Skeletal muscle tissue (tissue), 4 donors: ENCODE measurements around the gene TMC8. TPM values are rescaled to one million over a fixed set of nuclear protein-coding genes. Genes with fewer than 3 reads are reported as not detected.

Source experiments
- H3K27ac ChIP-seq: one replicate; pipeline ENCODE4 v1.7.0; 2013; ENCODE audit warnings: mild to moderate bottlenecking, low read depth, low read length, inconsistent platforms
- H3K27me3 ChIP-seq, 3 donors: one replicate each; pipeline ENCODE4 v1.7.0; 2013; ENCODE audit warnings: low read length in 3 of 3; ENCODE audit not compliant: control insufficient read depth in 3 of 3, insufficient read depth in 3 of 3
- H3K36me3 ChIP-seq, 3 donors: one replicate each; pipeline ENCODE4 v1.7.0; 2013; ENCODE audit warnings: low read length in 3 of 3; ENCODE audit not compliant: control insufficient read depth in 3 of 3, insufficient read depth in 3 of 3
- H3K4me1 ChIP-seq, 3 donors: one replicate each; pipeline ENCODE4 v1.7.0; 2013; ENCODE audit warnings: low read length in 3 of 3, mild to moderate bottlenecking in 3 of 3; ENCODE audit not compliant: control insufficient read depth in 3 of 3, insufficient read depth in 3 of 3
- H3K4me3 ChIP-seq, 3 donors: one replicate each; pipeline ENCODE4 v1.7.0; 2013; ENCODE audit warnings: low read length in 3 of 3
- H3K9ac ChIP-seq, 3 donors: one replicate each; pipeline ENCODE4 v1.7.0; 2013; ENCODE audit warnings: low read length in 3 of 3, mild to moderate bottlenecking in 3 of 3, moderate library complexity in 2 of 3, low read depth in 1 of 3
- H3K9me3 ChIP-seq, 3 donors: one replicate each; pipeline ENCODE4 v1.7.0; 2013; ENCODE audit warnings: low read length in 3 of 3; ENCODE audit not compliant: control insufficient read depth in 3 of 3
- total RNA-seq: library from RNA; depleted of rRNA; stranded (reverse); fragments of >200 nt; gene quantifications from one replicate; pipeline ENCODE4 v1.2.3, GENCODE V29; 2014
- donor health status: Osteomylitis.

The TMC8 gene
- total RNA-seq, 1 donor from 2014 or later = 7.8 TPM

DNA sequence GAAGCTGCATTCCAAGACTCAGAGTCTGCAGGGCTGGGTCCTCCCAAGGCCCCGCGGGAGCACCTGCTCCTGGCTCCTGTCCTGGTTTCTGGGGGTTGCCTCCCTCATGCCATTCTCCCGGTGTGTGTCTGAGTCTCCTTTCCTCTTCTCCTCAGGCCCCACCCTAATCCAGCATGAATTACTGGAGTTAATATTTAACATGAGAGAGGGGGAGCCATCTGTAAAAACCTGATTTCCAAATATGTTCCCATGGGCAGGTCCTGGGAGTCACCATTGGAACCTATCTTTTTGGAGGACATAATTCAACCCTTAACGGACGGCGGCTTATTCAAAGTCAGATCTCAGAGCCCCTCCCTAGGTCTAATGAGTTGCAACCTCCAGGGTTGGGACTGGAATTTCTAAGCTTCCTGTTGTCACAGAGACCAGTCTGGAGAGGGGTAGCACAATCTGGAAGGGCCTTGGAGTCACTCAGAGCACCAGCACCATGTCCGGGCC lies 21.0 kb downstream of the TMC8 start:
- Histone ChIP-seq H3K4me1 (peaks cover 0 to 3% (median 0%) of the 10 kb centered on the region in 3 donors), H3K9ac (no peak overlapping the region), H3K27me3 (peaks cover 0 to 2% (median 0%) of the 10 kb centered on the region in 3 donors), H3K9me3 (no peaks in the 10 kb centered on the region), H3K36me3 (no peaks in the 10 kb centered on the region), H3K4me3 (no peak overlapping the region), H3K27ac (no peak overlapping the region)

DNA sequence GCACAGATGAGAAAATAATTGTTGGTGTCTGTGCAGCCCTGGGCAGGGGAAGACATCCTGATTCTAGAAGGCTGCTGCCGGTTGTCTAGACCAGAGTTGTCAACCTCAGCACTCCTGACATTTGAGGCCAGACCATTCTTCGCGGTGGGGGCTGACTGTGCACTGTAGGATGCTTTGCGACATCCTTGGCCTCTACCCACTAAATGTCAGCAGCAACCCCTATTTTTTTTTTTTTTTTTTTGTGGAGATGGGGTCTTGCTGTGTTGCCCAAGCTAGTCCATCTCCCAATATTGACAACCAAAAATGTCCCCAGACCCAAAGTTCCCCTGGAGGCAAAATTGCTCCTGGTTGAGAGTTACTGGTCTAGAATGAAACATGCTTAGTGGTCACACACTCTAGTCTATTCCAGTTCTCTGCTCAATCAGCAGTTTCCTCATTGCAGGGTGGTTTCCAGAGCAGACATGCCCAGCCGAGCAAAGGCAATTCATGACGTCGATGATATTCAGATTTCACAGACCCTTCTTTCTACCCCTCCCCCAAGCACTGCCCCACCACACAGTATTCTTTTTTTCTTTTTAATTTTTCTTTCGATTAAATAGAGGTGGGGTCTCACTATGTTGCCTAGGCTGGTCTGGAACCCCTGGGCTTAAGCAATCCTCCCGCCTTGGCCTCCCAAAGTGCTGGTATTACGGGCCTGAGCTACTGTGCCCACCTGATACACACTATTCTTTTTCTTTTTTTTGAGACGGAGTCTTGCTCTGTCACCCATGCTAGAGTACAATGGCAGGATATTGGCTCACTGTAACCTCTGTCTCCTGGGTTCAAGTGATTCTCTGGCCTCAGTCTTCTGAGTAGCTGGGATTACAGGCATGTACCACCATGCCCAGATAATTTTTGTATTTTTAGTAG lies 24.6 kb downstream of the TMC8 start:
- no peak overlapping the region for H3K9ac ChIP-seq
- H3K27me3 ChIP-seq = no peaks in the 10 kb centered on the region
- H3K4me1 ChIP-seq = no peaks in the 10 kb centered on the region
- H3K9me3 ChIP-seq = no peaks in the 10 kb centered on the region
- no peak overlapping the region for H3K27ac ChIP-seq
- no peak overlapping the region for H3K4me3 ChIP-seq
- no peaks in the 10 kb centered on the region for H3K36me3 ChIP-seq

DNA sequence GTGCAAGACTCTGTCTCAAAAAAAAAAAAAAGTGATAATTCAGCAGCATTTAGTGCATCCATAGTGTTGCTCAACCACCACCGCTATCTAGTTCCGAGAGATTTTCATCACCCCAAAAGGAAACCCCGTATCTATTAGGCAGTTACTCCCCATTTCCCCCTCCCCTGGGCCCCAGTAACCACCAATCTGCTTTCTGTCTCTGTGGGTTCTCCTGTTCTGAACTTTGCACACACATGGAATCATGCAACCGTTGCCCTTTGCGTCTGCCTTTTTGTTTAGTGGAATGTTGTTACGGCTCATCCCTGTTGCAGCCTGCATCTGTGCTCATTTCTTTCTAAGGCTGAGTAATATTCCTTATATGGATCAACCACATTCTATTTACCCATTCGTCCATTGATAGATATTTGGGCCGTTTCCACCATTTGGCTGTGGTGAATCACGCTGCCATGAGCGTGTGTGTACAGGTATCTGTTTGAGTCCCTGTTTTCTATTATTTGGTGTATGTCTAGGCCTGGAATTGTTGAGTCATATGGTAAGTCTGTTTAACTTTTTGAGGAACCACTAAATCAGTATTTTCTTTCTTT lies 29.1 kb downstream of the TMC8 start:
- Histone ChIP-seq H3K4me1 (no peaks in the 10 kb centered on the region), H3K9me3 (no peaks in the 10 kb centered on the region), H3K27me3 (no peaks in the 10 kb centered on the region), H3K36me3 (no peaks in the 10 kb centered on the region), H3K4me3 (no peak overlapping the region), H3K9ac (no peak overlapping the region), H3K27ac (no peak overlapping the region)

DNA sequence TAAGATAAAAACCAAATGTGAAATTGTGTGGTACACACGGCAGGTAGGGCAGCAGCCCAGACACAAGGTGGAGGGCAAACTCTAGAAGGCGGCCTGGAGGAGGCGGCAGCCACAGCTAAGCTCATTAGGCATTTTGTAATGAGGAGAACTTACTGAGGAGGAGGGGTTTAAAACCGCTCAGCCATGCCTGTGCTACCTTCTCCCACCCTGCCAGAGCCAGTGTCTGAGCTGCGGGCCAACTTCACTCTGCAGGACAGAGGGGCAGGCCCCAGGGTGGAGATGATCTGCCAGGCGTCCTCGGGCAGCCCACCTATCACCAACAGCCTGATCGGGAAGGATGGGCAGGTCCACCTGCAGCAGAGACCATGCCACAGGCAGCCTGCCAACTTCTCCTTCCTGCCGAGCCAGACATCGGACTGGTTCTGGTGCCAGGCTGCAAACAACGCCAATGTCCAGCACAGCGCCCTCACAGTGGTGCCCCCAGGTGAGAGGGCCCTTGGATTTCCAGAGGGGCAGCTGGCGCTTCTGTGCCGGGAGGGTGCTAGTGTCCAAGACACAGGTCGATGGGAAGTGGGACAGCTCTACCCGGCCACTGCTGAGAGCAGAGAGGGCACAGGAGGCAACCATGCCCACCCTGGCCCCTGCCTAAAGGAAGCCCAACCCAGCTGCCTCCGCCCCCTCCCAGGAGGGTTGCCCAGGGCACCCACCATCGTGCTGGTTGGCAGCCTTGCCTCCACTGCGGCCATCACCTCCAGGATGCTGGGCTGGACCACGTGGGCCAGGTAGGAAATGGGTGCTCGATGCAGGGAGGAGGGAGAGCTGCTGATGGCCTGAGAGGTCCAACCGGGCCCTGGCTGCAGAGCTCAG lies 33.5 kb downstream of the TMC8 start:
- Histone ChIP-seq H3K9ac (no peak overlapping the region), H3K4me3 (no peak overlapping the region), H3K36me3 (no peaks in the 10 kb centered on the region)

DNA sequence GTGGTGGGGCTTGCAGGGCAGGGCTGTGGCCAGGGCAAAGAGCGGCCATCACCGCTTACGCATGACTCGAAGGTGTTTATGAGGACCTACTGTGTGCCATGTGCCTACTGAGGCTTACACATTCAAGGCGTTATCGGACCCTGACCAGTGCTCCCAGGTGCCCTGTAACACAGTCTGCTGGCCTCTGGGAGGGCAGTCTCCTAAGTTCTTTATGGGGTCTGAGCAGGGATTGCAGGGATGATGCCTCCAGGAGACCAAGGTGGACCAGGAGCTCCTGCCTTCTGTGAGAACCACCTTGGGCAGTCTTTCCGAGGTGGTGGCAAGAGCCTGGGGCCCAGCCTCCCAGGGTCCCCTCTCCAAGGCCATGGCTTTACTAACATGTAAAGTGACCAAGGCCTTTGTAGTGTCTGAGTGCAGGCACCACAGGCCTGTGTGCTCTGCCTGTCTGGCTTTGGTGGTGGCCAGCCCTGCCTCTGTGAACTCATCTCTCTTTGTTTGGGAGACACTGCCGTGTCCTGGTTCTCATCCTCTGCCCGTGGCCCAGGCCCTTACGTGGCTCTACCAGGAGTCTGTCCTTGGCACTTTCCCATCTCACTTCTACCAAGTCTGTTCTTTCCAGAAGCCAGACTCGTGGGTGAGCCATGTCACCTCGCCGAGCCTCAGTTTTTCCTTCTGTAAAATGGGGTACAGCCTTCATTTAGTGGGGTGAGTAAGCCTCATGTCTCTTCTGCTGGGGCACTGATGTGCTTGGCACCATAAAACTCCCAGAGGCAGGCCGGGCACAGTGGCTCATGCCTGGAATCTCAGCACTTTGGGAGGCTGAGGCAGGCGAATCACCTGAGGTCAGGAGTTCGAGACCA lies 34.4 kb downstream of the TMC8 start:
- H3K27me3 ChIP-seq = no peaks in the 10 kb centered on the region
- peaks cover 12 to 16% (median 13%) of the 10 kb centered on the region in 3 donors for H3K4me1 ChIP-seq
- H3K9ac ChIP-seq = no peak overlapping the region
- no peaks in the 10 kb centered on the region for H3K9me3 ChIP-seq
- H3K27ac ChIP-seq = no peak overlapping the region
- no peak overlapping the region for H3K4me3 ChIP-seq
- no peaks in the 10 kb centered on the region for H3K36me3 ChIP-seq

More for the DNA sequence above, 33.5 kb downstream of the TMC8 start:
- no peaks in the 10 kb centered on the region for H3K9me3 ChIP-seq
- H3K4me1 ChIP-seq = peaks cover 4 to 7% (median 4%) of the 10 kb centered on the region in 3 donors
- no peaks in the 10 kb centered on the region for H3K27me3 ChIP-seq
- no peak overlapping the region for H3K27ac ChIP-seq

DNA sequence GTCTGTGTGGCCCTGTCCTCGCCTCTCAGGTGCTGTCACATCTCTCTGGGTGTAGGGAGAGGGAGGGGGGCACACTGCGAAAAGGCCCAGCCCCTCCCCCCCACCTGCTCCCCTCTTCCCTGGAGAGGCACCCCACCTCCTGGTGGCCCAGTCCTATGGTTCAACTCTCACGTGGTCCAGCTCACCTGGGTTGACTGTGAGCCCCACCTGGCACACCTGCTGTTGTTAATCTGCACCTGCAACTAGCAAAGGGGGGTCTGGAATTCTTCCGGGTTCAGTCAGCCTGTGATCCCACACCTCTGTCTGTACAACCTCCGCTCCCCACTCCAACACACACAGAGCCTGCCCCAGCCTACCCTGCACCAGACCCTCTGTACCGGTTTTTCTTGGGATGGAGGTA lies 35.8 kb downstream of the TMC8 start:
- Histone ChIP-seq H3K4me1 (peaks cover 20 to 30% (median 25%) of the 10 kb centered on the region in 3 donors), H3K27ac (no peak overlapping the region), H3K9ac (no peak overlapping the region), H3K9me3 (no peaks in the 10 kb centered on the region), H3K27me3 (no peaks in the 10 kb centered on the region), H3K36me3 (peaks cover 7 to 8% (median 8%) of the 10 kb centered on the region in 3 donors), H3K4me3 (no peak overlapping the region)

DNA sequence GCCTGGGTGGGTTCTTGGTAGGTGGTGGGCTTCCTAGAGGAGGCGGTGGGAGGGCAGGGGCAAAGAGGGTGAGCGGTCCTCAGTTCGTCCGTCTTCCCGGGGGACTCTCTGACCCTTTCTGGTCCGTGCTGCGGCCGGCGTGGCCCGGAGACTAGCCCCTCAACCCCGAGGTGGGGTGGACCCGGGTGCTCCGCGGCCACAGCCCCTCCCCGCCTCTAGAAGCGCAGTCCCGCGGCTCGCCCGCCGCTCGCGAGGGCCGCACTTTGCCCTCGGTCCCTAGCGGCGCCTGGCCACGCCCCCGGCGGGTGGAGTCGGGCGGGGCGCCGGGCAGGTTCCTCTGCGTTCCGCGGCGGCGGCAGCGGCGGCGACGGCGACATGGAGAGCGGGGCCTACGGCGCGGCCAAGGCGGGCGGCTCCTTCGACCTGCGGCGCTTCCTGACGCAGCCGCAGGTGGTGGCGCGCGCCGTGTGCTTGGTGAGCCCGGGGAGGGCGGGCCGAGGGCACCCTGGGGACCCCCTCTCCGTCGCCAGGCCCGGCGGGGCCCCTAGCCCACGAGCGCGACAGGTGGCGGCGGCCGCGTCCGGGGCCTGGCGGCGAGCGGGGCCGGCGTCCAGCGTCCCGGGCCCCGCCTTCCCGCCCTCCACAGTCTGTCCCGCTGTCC lies 37.8 kb downstream of the TMC8 start, which contains the start of gene SYNGR2:
Gene SYNGR2 (plus strand): TSS at position 340 of the 661 bp plus-strand sequence. CDS start 36 bp downstream, at position 376.
- peaks cover 39 to 50% (median 44%) of the 10 kb centered on the region in 3 donors for H3K4me1 ChIP-seq
- H3K27me3 ChIP-seq = no peaks in the 10 kb centered on the region
- H3K9me3 ChIP-seq = no peaks in the 10 kb centered on the region
- H3K9ac ChIP-seq = peak within 1 kb of the TSS; percentile 69 to 88 (median 86)
- H3K27ac ChIP-seq = peak within 1 kb of the TSS; percentile 90
- H3K36me3 ChIP-seq = peaks cover 11 to 14% (median 12%) of the 10 kb centered on the region in 3 donors
- H3K4me3 ChIP-seq = peak within 1 kb of the TSS; percentile 68 to 86 (median 79)

DNA sequence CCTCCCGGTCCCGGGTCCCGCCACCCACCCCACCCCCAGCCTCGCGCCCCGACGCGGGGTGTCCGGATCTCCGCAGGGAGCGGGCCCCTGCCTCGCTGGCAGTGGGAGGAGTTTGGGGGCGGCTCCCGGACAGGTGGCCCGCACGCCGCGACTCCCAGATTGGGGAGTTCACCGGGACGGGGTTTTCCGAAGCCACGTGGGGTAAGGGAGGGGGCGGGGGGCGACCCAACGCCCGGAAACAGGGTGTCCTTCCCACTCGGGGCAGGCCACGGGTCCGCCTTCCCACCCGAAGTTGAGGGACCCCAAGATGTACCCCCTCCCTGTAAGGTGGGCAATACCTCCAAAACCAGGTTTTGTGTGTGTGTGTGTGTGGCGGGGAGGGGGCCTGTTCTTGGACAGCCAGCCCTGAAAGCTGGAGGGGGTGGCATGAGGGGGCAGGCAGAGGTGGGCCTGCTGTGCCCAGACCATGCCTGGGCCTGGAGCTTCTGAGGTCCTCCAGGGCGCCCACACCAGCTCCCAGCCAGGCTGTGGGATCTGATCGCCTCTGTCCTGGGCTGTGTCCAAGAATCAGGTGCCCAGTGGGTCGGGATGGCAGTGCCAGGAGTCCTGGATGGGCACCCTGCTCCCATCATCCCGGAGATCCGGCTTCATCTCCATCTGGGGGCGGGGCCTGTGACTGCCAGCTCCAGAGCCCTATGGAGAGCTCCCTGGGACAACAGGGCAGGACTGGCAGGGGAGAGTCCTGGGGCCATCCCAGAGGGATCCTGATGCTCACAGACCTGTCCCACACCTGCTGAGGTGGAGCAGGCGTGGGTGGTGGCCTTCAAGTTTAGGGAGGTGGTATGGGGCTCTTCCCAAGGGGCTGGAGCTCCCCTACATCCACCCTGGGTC lies 38.6 kb downstream of the TMC8 start:
- no peaks in the 10 kb centered on the region for H3K27me3 ChIP-seq
- peaks cover 11 to 14% (median 14%) of the 10 kb centered on the region in 3 donors for H3K36me3 ChIP-seq
- peak overlapping the region; percentile 65 to 88 (median 86) for H3K9ac ChIP-seq
- no peaks in the 10 kb centered on the region for H3K9me3 ChIP-seq
- peaks cover 47 to 57% (median 52%) of the 10 kb centered on the region in 3 donors for H3K4me1 ChIP-seq
- peak overlapping the region; percentile 68 to 86 (median 79) for H3K4me3 ChIP-seq
- peak overlapping the region; percentile 90 for H3K27ac ChIP-seq
